ENCODE measurements around the gene LZTS3. TPM values are rescaled to one million over a fixed set of nuclear protein-coding genes. Genes with fewer than 3 reads are reported as not detected.

The LZTS3 gene
- total and polyA plus RNA-seq, 2 of the 13 experiments (the other 11 are each of a cell fraction or from before 2014, with no cell fraction given): 10.1 to 31.3 TPM

GRCh38 chr20:3171391-3172125 lies 1.8 kb downstream of the LZTS3 start (continued):
- TF ChIP-seq PRPF4 (IDR thresholded peaks at IDR 0.05; ENCODE audit: low read depth, low read length, poor library complexity, severe bottlenecking) (no peak), PRDM4 (CRISPR knock-in tag; IDR thresholded peaks at IDR 0.05; ENCODE audit: borderline replicate concordance) (no peak), ZFP36 (IDR thresholded peaks at IDR 0.05; ENCODE audit: borderline replicate concordance, low read depth, low read length, partially characterized antibody) (no peak), ZNF556 (CRISPR knock-in tag; IDR thresholded peaks at IDR 0.05; ENCODE audit: borderline replicate concordance) (peak; percentile 28; the same call in 1 of the 2 replicates), ATF7-NPFF (CRISPR knock-in tag; IDR thresholded peaks at IDR 0.05; ENCODE audit: low read depth) (0 out of 2 replicates have a peak, but pooled peaks have one; percentile 36), BCLAF1 (IDR thresholded peaks at IDR 0.05) (no peak), ZNF441 (CRISPR knock-in tag; IDR thresholded peaks at IDR 0.05; ENCODE audit: borderline replicate concordance) (no peak), PAX8 (CRISPR knock-in tag; IDR thresholded peaks at IDR 0.05; ENCODE audit: borderline replicate concordance) (0 out of 2 replicates have a peak, but pooled peaks have one; percentile 65), HOXA7 (CRISPR knock-in tag; IDR thresholded peaks at IDR 0.05) (no peak), NFE2L1 (CRISPR knock-in tag; IDR thresholded peaks at IDR 0.05; ENCODE audit: borderline replicate concordance) (no peak), ZNF124 (CRISPR knock-in tag; IDR thresholded peaks at IDR 0.05) (no peak), ATM (IDR thresholded peaks at IDR 0.05; ENCODE audit: borderline replicate concordance) (no peak), RXRB (CRISPR knock-in tag; IDR thresholded peaks at IDR 0.05; ENCODE audit: borderline replicate concordance) (peak; percentile 54; the same call in 1 of the 2 replicates), ZNF280D (CRISPR knock-in tag; IDR thresholded peaks at IDR 0.05) (no peak), ATF4 (CRISPR knock-in tag; IDR thresholded peaks at IDR 0.05) (no peak), RBFOX2 (IDR thresholded peaks at IDR 0.05; ENCODE audit: low read depth, low read length) (no peak), NFKB2 (CRISPR knock-in tag; IDR thresholded peaks at IDR 0.05; ENCODE audit: borderline replicate concordance) (peak; percentile 26; the same call in 1 of the 2 replicates), ZNF792 (CRISPR knock-in tag; IDR thresholded peaks at IDR 0.05) (no peak), ZNF878 (CRISPR knock-in tag; IDR thresholded peaks at IDR 0.05) (no peak), CEBPG (CRISPR knock-in tag; IDR thresholded peaks at IDR 0.05) (peak; percentile 26; the same call in 1 of the 2 replicates)
